MM.1S (cell line): ENCODE results near the gene GMPR.

Experiments
- DNase-seq: peaks from one replicate; pipeline ENCODE4 v3.0.0-alpha.2; 2015
- H2AFZ ChIP-seq: fragments of 300-600 bp; sonication (generic); 2 replicates; pipeline ENCODE4 v1.6.0; 2016; ENCODE audit warnings: antibody characterized with exemption, low read length
- H3F3A ChIP-seq: fragments of 300-600 bp; sonication (generic); 2 replicates; pipeline ENCODE4 v1.6.1; 2016; ENCODE audit warnings: mild to moderate bottlenecking, antibody characterized with exemption, low read length, moderate library complexity, mixed read lengths; ENCODE audit not compliant: insufficient read depth
- H3K27ac ChIP-seq: fragments of 300-600 bp; sonication (generic); 2 replicates; pipeline ENCODE4 v1.5.1; 2016; ENCODE audit warnings: mild to moderate bottlenecking, low read length
- H3K27me3 ChIP-seq: fragments of 300-600 bp; sonication (generic); replicated peaks from 2 replicates; pipeline ENCODE4 v1.6.0; 2016; ENCODE audit warnings: low read length; ENCODE audit not compliant: insufficient read depth
- H3K36me3 ChIP-seq: fragments of 300-600 bp; sonication (generic); replicated peaks from 2 replicates; pipeline ENCODE4 v1.6.1; 2016; ENCODE audit warnings: mild to moderate bottlenecking, low read length, mixed read lengths; ENCODE audit not compliant: insufficient read depth
- H3K4me1 ChIP-seq: fragments of 300-600 bp; sonication (generic); 2 replicates; pipeline ENCODE4 v1.6.1; 2016; ENCODE audit warnings: low read length, mixed read lengths
- H3K4me2 ChIP-seq: fragments of 300-600 bp; sonication (generic); 2 replicates; pipeline ENCODE4 v1.6.0; 2016; ENCODE audit warnings: low read depth, low read length
- H3K4me3 ChIP-seq: fragments of 300-600 bp; sonication (generic); 2 replicates; pipeline ENCODE4 v1.5.1; 2016; ENCODE audit warnings: low read length, mixed read lengths
- H3K79me2 ChIP-seq: fragments of 300-600 bp; sonication (generic); 2 replicates; pipeline ENCODE4 v1.6.1; 2016; ENCODE audit warnings: mixed run types, low read length, mixed read lengths
- H3K9ac ChIP-seq: fragments of 300-600 bp; sonication (generic); 2 replicates; pipeline ENCODE4 v1.6.1; 2016; ENCODE audit warnings: low read length, mixed read lengths
- H3K9me2 ChIP-seq: fragments of 300-600 bp; sonication (generic); replicated peaks from 2 replicates; pipeline ENCODE4 v1.6.1; 2016; ENCODE audit warnings: mild to moderate bottlenecking, low read length, mixed read lengths; ENCODE audit not compliant: insufficient read depth
- H3K9me3 ChIP-seq: fragments of 300-600 bp; sonication (generic); replicated peaks from 2 replicates; pipeline ENCODE4 v1.6.1; 2016; ENCODE audit warnings: mild to moderate bottlenecking, low read length, mixed read lengths; ENCODE audit not compliant: insufficient read depth
- H4K20me1 ChIP-seq: fragments of 300-600 bp; sonication (generic); 2 replicates; pipeline ENCODE4 v1.6.1; 2016; ENCODE audit warnings: mild to moderate bottlenecking, low read length, moderate library complexity, mixed read lengths; ENCODE audit not compliant: insufficient read depth
- EZH2 ChIP-seq: fragments of 300-600 bp; sonication (generic); optimal IDR thresholded peaks from 2 replicates; pipeline ENCODE3; 2017; ENCODE audit warnings: low read depth, mild to moderate bottlenecking, antibody characterized with exemption, low read length, mixed read lengths
- EZH2phosphoT487 ChIP-seq: fragments of 300-600 bp; sonication (generic); IDR thresholded peaks from 2 replicates; pipeline ENCODE4 v1.6.1; 2018; ENCODE audit warnings: antibody characterized with exemption, low read length
- TF ChIP-seq, protein P1 (sequence below): fragments of 300-600 bp; sonication (generic); IDR thresholded peaks from 2 replicates; pipeline ENCODE4 v1.5.1; 2016; ENCODE audit warnings: antibody characterized with exemption, low read length, mixed read lengths

Gene GMPR

DNA sequence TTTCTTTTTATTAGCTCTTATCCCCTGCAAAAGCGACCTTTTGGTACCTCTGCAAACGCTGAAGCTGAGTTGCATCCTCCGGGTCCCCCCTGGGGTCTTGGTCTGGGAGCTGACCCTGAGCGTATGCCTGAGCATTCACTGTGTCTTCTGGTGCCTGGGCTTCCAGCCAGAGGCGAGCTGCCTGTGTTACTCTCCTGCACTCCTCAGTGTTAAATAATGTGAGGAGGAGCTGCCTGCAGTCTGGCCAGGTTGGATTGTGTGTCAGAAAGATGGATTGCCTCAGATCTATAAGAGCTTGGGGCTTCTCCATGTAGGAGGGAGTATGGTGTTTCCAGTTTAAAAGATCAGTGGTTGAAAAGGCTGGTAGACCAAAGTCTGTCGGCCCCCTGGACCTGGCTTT is 8.7 kb upstream of the GMPR start:
- Histone ChIP-seq H3K4me3 (no peak overlapping the region), H3K36me3 (no peaks in the 10 kb centered on the region), H3K9ac (no peak overlapping the region), H2AFZ (no peak overlapping the region), H3K79me2 (no peaks in the 10 kb centered on the region), H3K9me2 (no peaks in the 10 kb centered on the region), H3K4me1 (no peaks in the 10 kb centered on the region), H3K4me2 (no peak overlapping the region), H3K27ac (no peak overlapping the region), H3K27me3 (peaks cover 11% of the 10 kb centered on the region), H3F3A (no peaks in the 10 kb centered on the region), H4K20me1 (no peaks in the 10 kb centered on the region), H3K9me3 (no peaks in the 10 kb centered on the region)
- TF ChIP-seq EZH2phosphoT487 (no peak), EZH2 (no peak)
- TF ChIP-seq, protein P1, sequence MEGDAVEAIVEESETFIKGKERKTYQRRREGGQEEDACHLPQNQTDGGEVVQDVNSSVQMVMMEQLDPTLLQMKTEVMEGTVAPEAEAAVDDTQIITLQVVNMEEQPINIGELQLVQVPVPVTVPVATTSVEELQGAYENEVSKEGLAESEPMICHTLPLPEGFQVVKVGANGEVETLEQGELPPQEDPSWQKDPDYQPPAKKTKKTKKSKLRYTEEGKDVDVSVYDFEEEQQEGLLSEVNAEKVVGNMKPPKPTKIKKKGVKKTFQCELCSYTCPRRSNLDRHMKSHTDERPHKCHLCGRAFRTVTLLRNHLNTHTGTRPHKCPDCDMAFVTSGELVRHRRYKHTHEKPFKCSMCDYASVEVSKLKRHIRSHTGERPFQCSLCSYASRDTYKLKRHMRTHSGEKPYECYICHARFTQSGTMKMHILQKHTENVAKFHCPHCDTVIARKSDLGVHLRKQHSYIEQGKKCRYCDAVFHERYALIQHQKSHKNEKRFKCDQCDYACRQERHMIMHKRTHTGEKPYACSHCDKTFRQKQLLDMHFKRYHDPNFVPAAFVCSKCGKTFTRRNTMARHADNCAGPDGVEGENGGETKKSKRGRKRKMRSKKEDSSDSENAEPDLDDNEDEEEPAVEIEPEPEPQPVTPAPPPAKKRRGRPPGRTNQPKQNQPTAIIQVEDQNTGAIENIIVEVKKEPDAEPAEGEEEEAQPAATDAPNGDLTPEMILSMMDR, result no peak
- no peak for DNase-seq

DNA sequence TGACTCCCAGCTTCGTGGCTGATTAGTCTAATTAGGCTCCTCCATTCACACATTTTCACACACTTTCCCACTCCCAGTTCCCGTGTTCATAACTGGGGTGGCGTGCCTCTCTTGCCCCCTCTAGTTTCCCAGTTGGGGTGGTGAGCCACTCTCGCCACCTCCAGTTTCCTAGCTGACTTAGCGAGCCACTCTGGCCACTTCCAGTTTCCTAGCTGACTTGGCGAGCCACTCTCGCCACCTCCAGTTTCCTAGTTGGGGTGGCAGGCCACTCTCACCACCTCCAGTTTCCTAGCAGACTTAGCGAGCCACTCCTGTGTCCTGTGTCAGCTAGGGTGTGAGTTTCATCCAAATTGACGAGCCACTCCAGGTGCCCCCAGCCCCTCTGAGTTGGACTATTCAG is 7.4 kb upstream of the GMPR start:
- no peaks in the 10 kb centered on the region for H4K20me1 ChIP-seq
- H3K79me2 ChIP-seq, result no peaks in the 10 kb centered on the region
- H2AFZ ChIP-seq, result no peak overlapping the region
- H3K27ac ChIP-seq, result no peak overlapping the region
- no peak for DNase-seq
- H3K4me1 ChIP-seq, result peaks cover 4% of the 10 kb centered on the region
- TF ChIP-seq EZH2 (no peak), EZH2phosphoT487 (no peak)
- TF ChIP-seq, protein P1, result no peak
- H3F3A ChIP-seq, result 0 out of 2 replicates have a peak, but pooled peaks cover under 1% of the 10 kb centered on the region
- no peaks in the 10 kb centered on the region for H3K9me3 ChIP-seq
- H3K27me3 ChIP-seq, result peaks cover 21% of the 10 kb centered on the region
- H3K9me2 ChIP-seq, result no peaks in the 10 kb centered on the region
- H3K9ac ChIP-seq, result no peak overlapping the region
- H3K4me2 ChIP-seq, result no peak overlapping the region
- no peaks in the 10 kb centered on the region for H3K36me3 ChIP-seq
- no peak overlapping the region for H3K4me3 ChIP-seq

GRCh38 chr6:16232086-16232485 is 6.3 kb upstream of the GMPR start:
- no peak overlapping the region for H3K4me3 ChIP-seq

More at GRCh38 chr6:16232086-16232485, 6.3 kb upstream of the GMPR start:
- DNase-seq, result no peak
- Histone ChIP-seq H3K4me1 (peaks cover 13% of the 10 kb centered on the region), H3K9me3 (no peaks in the 10 kb centered on the region), H3K9me2 (no peaks in the 10 kb centered on the region), H3K27ac (no peak overlapping the region), H3K4me2 (no peak overlapping the region), H3K36me3 (no peaks in the 10 kb centered on the region), H3F3A (peaks cover 12% of the 10 kb centered on the region), H3K27me3 (peaks cover 21% of the 10 kb centered on the region), H2AFZ (no peak overlapping the region), H3K9ac (no peak overlapping the region), H3K79me2 (no peaks in the 10 kb centered on the region), H4K20me1 (no peaks in the 10 kb centered on the region; the same call in 1 of the 2 replicates)
- TF ChIP-seq, protein P1, result no peak
- TF ChIP-seq EZH2phosphoT487 (no peak), EZH2 (no peak)
